Measurements from ENCODE around the gene HASPIN.

Gene HASPIN

DNA sequence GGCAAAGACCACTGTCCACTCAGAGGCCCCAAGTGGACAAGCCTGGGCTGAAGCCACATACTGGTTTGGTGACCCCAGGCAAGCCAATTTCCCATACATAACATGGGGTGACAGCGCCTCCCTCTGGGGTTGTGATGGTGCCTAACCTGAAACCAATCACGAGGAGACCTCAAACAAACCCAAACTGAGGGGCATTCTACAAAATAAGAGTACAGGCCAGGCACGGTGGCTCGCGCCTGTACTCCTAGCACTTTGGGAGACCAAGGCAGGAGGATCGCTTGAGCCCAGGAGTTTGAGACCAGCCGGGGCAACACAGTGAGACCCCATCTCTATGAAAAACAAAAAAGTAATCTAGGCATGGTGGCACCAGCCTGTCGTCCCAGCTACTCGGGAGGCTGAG lies 31.4 kb upstream of the HASPIN start:
- H3K36me3 ChIP-seq (replicated peaks in 1 of 2; ENCODE audit: control insufficient read depth in 2 of 2, insufficient read depth in 2 of 2, low read length in 2 of 2): no peaks in the 10 kb centered on the region
- H4K8ac ChIP-seq (ENCODE audit: low read depth, low read length): no peak overlapping the region
- H3K27ac ChIP-seq (replicated peaks; ENCODE audit: low read length): no peak overlapping the region
- H3K4ac ChIP-seq (ENCODE audit: low read length): no peak overlapping the region
- H3K18ac ChIP-seq (ENCODE audit: low read length): no peak overlapping the region
- H3K23ac ChIP-seq (ENCODE audit: low read depth, low read length, poor library complexity): no peak overlapping the region
- H3K79me1 ChIP-seq (ENCODE audit: low read depth, low read length): peaks cover 2% of the 10 kb centered on the region
- no peaks in the 10 kb centered on the region for H3K9me3 ChIP-seq (replicated peaks in 1 of 2; ENCODE audit: control insufficient read depth in 2 of 2, insufficient read depth in 1 of 2, low read depth in 1 of 2, low read length in 2 of 2)
- H3K4me3 ChIP-seq (ENCODE audit: low read length in 2 of 2): no peak overlapping the region
- no peak overlapping the region for H2BK120ac ChIP-seq (ENCODE audit: low read depth, low read length)
- no peak overlapping the region for H2AFZ ChIP-seq (ENCODE audit: low read length)
- no peak for DNase-seq (ENCODE audit: low spot score)
- no peak overlapping the region for H2BK5ac ChIP-seq (ENCODE audit: low read length)
- H3K27me3 ChIP-seq (ENCODE audit: control insufficient read depth in 3 of 3, insufficient read depth in 3 of 3, low read depth in 1 of 3, low read length in 3 of 3): peaks cover 20 to 42% (median 34%) of the 10 kb centered on the region in 3 experiments
- no CpG with 5 or more reads among the region's 9 CpGs for WGBS, 2 donors (ENCODE audit: extremely low coverage in 2 of 2, insufficient read length in 2 of 2, insufficient replicate concordance in 1 of 2)
- no peak overlapping the region for H2BK15ac ChIP-seq (ENCODE audit: low read length)
- H2AK5ac ChIP-seq (ENCODE audit: low read depth, low read length): no peak overlapping the region
- H3K4me1 ChIP-seq (ENCODE audit: control insufficient read depth in 2 of 2, insufficient read depth in 1 of 2, low read depth in 1 of 2, low read length in 2 of 2): peaks cover 10 to 15% of the 10 kb centered on the region in 2 donors
- no peak overlapping the region for H3K14ac ChIP-seq (ENCODE audit: low read length)
- H2BK12ac ChIP-seq (ENCODE audit: low read length): no peak overlapping the region
- H4K91ac ChIP-seq (ENCODE audit: low read depth, low read length, poor library complexity): no peak overlapping the region
- H3K4me2 ChIP-seq (ENCODE audit: insufficient read depth, low read length, poor library complexity, severe bottlenecking): no peak overlapping the region
- H3K9ac ChIP-seq (ENCODE audit: low read depth, low read length, poor library complexity): no peak overlapping the region

DNA sequence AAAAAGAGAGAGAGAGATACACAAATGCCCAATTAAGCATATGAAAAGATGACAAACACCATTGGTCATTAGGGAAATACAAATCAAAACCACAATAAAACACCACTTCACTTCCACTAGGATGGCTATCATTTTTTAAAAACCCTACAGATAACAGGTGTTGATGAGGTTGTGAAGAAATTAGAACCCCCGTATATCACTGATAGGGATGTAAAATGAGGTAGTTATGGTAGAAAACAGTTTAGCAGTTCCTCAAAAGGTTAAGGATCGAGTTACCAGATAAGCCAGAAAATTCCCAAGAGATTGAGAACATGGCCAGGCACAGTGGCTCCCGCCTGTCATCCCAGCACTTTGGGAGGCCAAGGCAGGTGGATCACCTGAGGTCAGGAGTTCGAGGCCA lies 30.6 kb upstream of the HASPIN start:
- Histone ChIP-seq H3K27ac (replicated peaks; ENCODE audit: low read length) (no peak overlapping the region), H4K91ac (ENCODE audit: low read depth, low read length, poor library complexity) (no peak overlapping the region), H2BK15ac (ENCODE audit: low read length) (no peak overlapping the region), H3K4ac (ENCODE audit: low read length) (no peak overlapping the region), H3K4me3 (ENCODE audit: low read length in 2 of 2) (no peak overlapping the region), H2BK120ac (ENCODE audit: low read depth, low read length) (no peak overlapping the region), H3K27me3 (ENCODE audit: control insufficient read depth in 3 of 3, insufficient read depth in 3 of 3, low read depth in 1 of 3, low read length in 3 of 3) (peaks cover 20 to 49% (median 41%) of the 10 kb centered on the region in 3 experiments), H3K9ac (ENCODE audit: low read depth, low read length, poor library complexity) (no peak overlapping the region), H3K79me1 (ENCODE audit: low read depth, low read length) (peaks cover 2% of the 10 kb centered on the region), H2BK5ac (ENCODE audit: low read length) (no peak overlapping the region), H3K9me3 (replicated peaks in 1 of 2; ENCODE audit: control insufficient read depth in 2 of 2, insufficient read depth in 1 of 2, low read depth in 1 of 2, low read length in 2 of 2) (peaks cover 3 to 5% of the 10 kb centered on the region in 2 donors), H3K36me3 (replicated peaks in 1 of 2; ENCODE audit: control insufficient read depth in 2 of 2, insufficient read depth in 2 of 2, low read length in 2 of 2) (no peaks in the 10 kb centered on the region), H2AK5ac (ENCODE audit: low read depth, low read length) (no peak overlapping the region), H3K4me1 (ENCODE audit: control insufficient read depth in 2 of 2, insufficient read depth in 1 of 2, low read depth in 1 of 2, low read length in 2 of 2) (peaks cover 8 to 13% of the 10 kb centered on the region in 2 donors), H3K18ac (ENCODE audit: low read length) (no peak overlapping the region), H3K14ac (ENCODE audit: low read length) (no peak overlapping the region), H2BK12ac (ENCODE audit: low read length) (no peak overlapping the region), H3K4me2 (ENCODE audit: insufficient read depth, low read length, poor library complexity, severe bottlenecking) (no peak overlapping the region), H3K23ac (ENCODE audit: low read depth, low read length, poor library complexity) (no peak overlapping the region), H4K8ac (ENCODE audit: low read depth, low read length) (no peak overlapping the region), H2AFZ (ENCODE audit: low read length) (no peak overlapping the region)
- no CpG with 5 or more reads among the region's 4 CpGs for WGBS, 2 donors (ENCODE audit: extremely low coverage in 2 of 2, insufficient read length in 2 of 2, insufficient replicate concordance in 1 of 2)
- no peak for DNase-seq (ENCODE audit: low spot score)

DNA sequence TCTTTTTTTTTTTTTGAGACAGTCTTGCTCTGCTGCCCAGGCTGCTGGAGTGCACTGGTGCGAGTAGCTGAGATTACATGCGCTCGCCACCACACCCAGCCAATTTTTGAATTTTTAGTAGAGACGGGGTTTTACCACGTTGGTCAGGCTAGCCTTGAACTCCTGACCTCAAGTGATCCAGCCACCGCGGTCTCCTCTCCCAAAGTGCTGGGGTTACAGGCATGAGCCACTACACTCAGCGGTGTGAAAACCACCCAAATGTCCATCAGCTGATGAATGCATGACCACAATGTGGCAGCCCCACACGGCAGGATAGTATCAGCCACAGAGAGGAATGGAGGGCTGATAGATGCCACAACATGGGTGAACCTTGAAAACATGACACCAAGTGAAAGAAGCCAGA lies 29.9 kb upstream of the HASPIN start:
- H3K27me3 ChIP-seq (ENCODE audit: control insufficient read depth in 3 of 3, insufficient read depth in 3 of 3, low read depth in 1 of 3, low read length in 3 of 3): peaks cover 20 to 50% (median 42%) of the 10 kb centered on the region in 3 experiments
- H3K4me2 ChIP-seq (ENCODE audit: insufficient read depth, low read length, poor library complexity, severe bottlenecking): no peak overlapping the region
- H2BK120ac ChIP-seq (ENCODE audit: low read depth, low read length): no peak overlapping the region
- peak overlapping the region; percentile 70 for H3K9ac ChIP-seq (ENCODE audit: low read depth, low read length, poor library complexity)
- no peak overlapping the region for H2BK15ac ChIP-seq (ENCODE audit: low read length)
- H4K91ac ChIP-seq (ENCODE audit: low read depth, low read length, poor library complexity): no peak overlapping the region
- H2BK5ac ChIP-seq (ENCODE audit: low read length): no peak overlapping the region
- peaks cover 7 to 9% of the 10 kb centered on the region in 2 donors for H3K9me3 ChIP-seq (replicated peaks in 1 of 2; ENCODE audit: control insufficient read depth in 2 of 2, insufficient read depth in 1 of 2, low read depth in 1 of 2, low read length in 2 of 2)
- H3K18ac ChIP-seq (ENCODE audit: low read length): no peak overlapping the region
- no peak overlapping the region for H3K14ac ChIP-seq (ENCODE audit: low read length)
- peaks cover 7 to 8% of the 10 kb centered on the region in 2 donors for H3K4me1 ChIP-seq (ENCODE audit: control insufficient read depth in 2 of 2, insufficient read depth in 1 of 2, low read depth in 1 of 2, low read length in 2 of 2)
- no peak overlapping the region for H4K8ac ChIP-seq (ENCODE audit: low read depth, low read length)
- H3K27ac ChIP-seq (replicated peaks; ENCODE audit: low read length): no peak overlapping the region
- H2AK5ac ChIP-seq (ENCODE audit: low read depth, low read length): no peak overlapping the region
- H3K23ac ChIP-seq (ENCODE audit: low read depth, low read length, poor library complexity): no peak overlapping the region
- H2BK12ac ChIP-seq (ENCODE audit: low read length): no peak overlapping the region
- H3K79me1 ChIP-seq (ENCODE audit: low read depth, low read length): peaks cover 2% of the 10 kb centered on the region
- no peak overlapping the region for H3K4me3 ChIP-seq (ENCODE audit: low read length in 2 of 2)
- no peak for DNase-seq (ENCODE audit: low spot score)
- no CpG with 5 or more reads among the region's 9 CpGs for WGBS, 2 donors (ENCODE audit: extremely low coverage in 2 of 2, insufficient read length in 2 of 2, insufficient replicate concordance in 1 of 2)
- H3K36me3 ChIP-seq (replicated peaks in 1 of 2; ENCODE audit: control insufficient read depth in 2 of 2, insufficient read depth in 2 of 2, low read length in 2 of 2): no peaks in the 10 kb centered on the region
- no peak overlapping the region for H3K4ac ChIP-seq (ENCODE audit: low read length)
- H2AFZ ChIP-seq (ENCODE audit: low read length): no peak overlapping the region

DNA sequence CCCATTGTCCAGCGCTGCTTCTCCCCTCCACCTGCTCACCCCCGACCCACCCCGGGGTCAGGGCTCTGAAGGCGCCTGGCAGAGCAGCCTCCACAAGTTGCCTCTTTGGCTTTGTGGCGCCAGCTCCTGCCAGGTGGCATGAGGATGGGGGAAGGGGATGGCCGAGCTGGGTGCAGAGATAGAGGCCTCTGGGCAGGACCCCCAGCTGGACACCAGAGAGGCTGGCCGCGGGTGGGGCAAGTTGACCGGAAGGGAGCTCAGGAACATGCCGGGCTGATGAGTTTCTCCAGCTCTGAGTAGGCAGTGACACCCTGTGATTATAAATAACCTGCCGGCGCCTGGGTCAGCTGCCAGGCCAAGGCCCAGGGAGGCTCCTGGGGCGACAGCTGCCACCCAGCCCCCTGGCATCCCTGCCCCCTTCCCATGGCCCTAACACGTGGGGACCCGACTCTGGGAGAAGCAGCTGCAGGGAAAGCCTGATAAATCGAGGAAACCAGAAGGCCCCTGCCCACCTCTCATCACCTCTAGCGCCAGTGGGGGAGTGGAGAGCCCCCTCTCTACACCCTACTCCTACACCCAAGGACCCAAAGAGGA lies 28.5 kb upstream of the HASPIN start:
- WGBS, 2 donors (ENCODE audit: extremely low coverage in 2 of 2, insufficient read length in 2 of 2, insufficient replicate concordance in 1 of 2): no CpG with 5 or more reads among the region's 17 CpGs
- DNase-seq (ENCODE audit: low spot score): no peak
- Histone ChIP-seq H3K36me3 (replicated peaks in 1 of 2; ENCODE audit: control insufficient read depth in 2 of 2, insufficient read depth in 2 of 2, low read length in 2 of 2) (no peaks in the 10 kb centered on the region), H4K91ac (ENCODE audit: low read depth, low read length, poor library complexity) (no peak overlapping the region), H4K8ac (ENCODE audit: low read depth, low read length) (no peak overlapping the region), H3K79me1 (ENCODE audit: low read depth, low read length) (no peaks in the 10 kb centered on the region), H3K9me3 (replicated peaks in 1 of 2; ENCODE audit: control insufficient read depth in 2 of 2, insufficient read depth in 1 of 2, low read depth in 1 of 2, low read length in 2 of 2) (peaks cover 7 to 9% of the 10 kb centered on the region in 2 donors), H3K14ac (ENCODE audit: low read length) (no peak overlapping the region), H2BK12ac (ENCODE audit: low read length) (no peak overlapping the region), H3K9ac (ENCODE audit: low read depth, low read length, poor library complexity) (no peak overlapping the region), H3K18ac (ENCODE audit: low read length) (no peak overlapping the region), H2BK5ac (ENCODE audit: low read length) (no peak overlapping the region), H2AFZ (ENCODE audit: low read length) (peak overlapping the region; percentile 93), H3K4me2 (ENCODE audit: insufficient read depth, low read length, poor library complexity, severe bottlenecking) (peak overlapping the region; percentile 69), H3K4ac (ENCODE audit: low read length) (no peak overlapping the region), H3K23ac (ENCODE audit: low read depth, low read length, poor library complexity) (no peak overlapping the region), H3K27ac (replicated peaks; ENCODE audit: low read length) (no peak overlapping the region), H3K4me3 (ENCODE audit: low read length in 2 of 2) (peak overlapping the region in 1 of 2 donors; percentile 46), H2BK120ac (ENCODE audit: low read depth, low read length) (no peak overlapping the region), H2BK15ac (ENCODE audit: low read length) (no peak overlapping the region), H3K27me3 (ENCODE audit: control insufficient read depth in 3 of 3, insufficient read depth in 3 of 3, low read depth in 1 of 3, low read length in 3 of 3) (peaks cover 20 to 50% (median 42%) of the 10 kb centered on the region in 3 experiments), H2AK5ac (ENCODE audit: low read depth, low read length) (peak overlapping the region; percentile 52), H3K4me1 (ENCODE audit: control insufficient read depth in 2 of 2, insufficient read depth in 1 of 2, low read depth in 1 of 2, low read length in 2 of 2) (peaks cover 6 to 8% of the 10 kb centered on the region in 2 donors)

Data from neuronal stem cell (in vitro differentiated cells).